HepG2 (cell line): ENCODE data around the gene NCOA5. TPM values are rescaled to one million over a fixed set of nuclear protein-coding genes. Genes with fewer than 3 reads are reported as not detected.

Source experiments
- ATAC-seq: fragments of 200-7000 bp; cut with Tn5 transposase; 3 replicates; pipeline ENCODE4 v1.9.1; 2020; ENCODE audit warnings: mild to moderate bottlenecking, moderate library complexity
- BruUV-seq: library from RNA; stranded (reverse); fragments of 400-500 nt; replicated peaks from 2 replicates; lab custom pipeline; 2021; lab: Mats Ljungman, UMichigan
- CTCF ChIA-PET: fragments of 300-600 bp; formaldehyde crosslinking; extraction: SDS; loops from one replicate; lab custom pipeline; 2021; ENCODE audit warnings: low total read pairs, inconsistent platforms, low intra/inter-chr PET ratio; lab: Yijun Ruan, JAX
- POLR2A ChIA-PET: fragments of 350-600 bp; sonication (Branson Sonifier 250); formaldehyde crosslinking; loops from one replicate; lab custom pipeline; 2020; ENCODE audit warnings: antibody characterized with exemption, inconsistent platforms; lab: Yijun Ruan, JAX
- DNase-seq: peaks from one replicate; pipeline ENCODE4 v3.0.0-alpha.2; 2015; ENCODE audit warnings: low spot score
- FAIRE-seq: peaks from 3 replicates; lab custom pipeline; 2011; peaks lifted over from hg19 to GRCh38; lab: Jason Lieb, UNC
- H2AFZ ChIP-seq: one replicate; pipeline ENCODE4 v1.6.1; 2011; ENCODE audit warnings: low read length, inconsistent platforms
- H3K27ac ChIP-seq: fragments of 300-600 bp; 3 replicates; pipeline ENCODE4 v1.8.0; 2011; ENCODE audit warnings: mixed run types, mild to moderate bottlenecking, mixed read lengths, low read length, inconsistent platforms; ENCODE audit not compliant: insufficient read depth; ENCODE audit errors: extremely low read length
- H3K27me3 ChIP-seq, 2 experiments: fragments of 200-600 bp in 1 of 2; 2 replicates in 1 of 2; 3 replicates in 1 of 2; pipeline versions ENCODE4 v1.6.0 to v1.8.0; 2011; ENCODE audit warnings: low read length in 2 of 2, mild to moderate bottlenecking in 2 of 2, moderate library complexity in 2 of 2, inconsistent platforms in 1 of 2; ENCODE audit not compliant: insufficient read depth in 2 of 2, control insufficient read depth in 1 of 2
- H3K36me3 ChIP-seq, 2 experiments: fragments of 200-600 bp in 1 of 2; replicated peaks in 1 of 2; 2 replicates in 1 of 2; 3 replicates in 1 of 2; pipeline versions ENCODE4 v1.5.1 to v1.8.0; 2011; ENCODE audit warnings: low read length in 2 of 2, inconsistent platforms in 1 of 2; ENCODE audit not compliant: insufficient read depth in 2 of 2, control insufficient read depth in 1 of 2
- H3K4me1 ChIP-seq: 2 replicates; pipeline ENCODE4 v1.5.1; 2012; ENCODE audit warnings: low read length, inconsistent platforms; ENCODE audit not compliant: insufficient read depth
- H3K4me2 ChIP-seq: 2 replicates; pipeline ENCODE4 v1.6.0; 2011; ENCODE audit warnings: low read depth, low read length, inconsistent platforms
- H3K4me3 ChIP-seq, 3 experiments: fragments of 200-600 bp in 1 of 3; sonication (generic), shearing (Covaris generic) in 1 of 3; replicated peaks in 1 of 3; 2 replicates each; pipeline ENCODE4 v1.5.1; 2011 to 2016; ENCODE audit warnings: low read length in 3 of 3, inconsistent platforms in 2 of 3, low read depth in 2 of 3, mild to moderate bottlenecking in 2 of 3, control low read depth in 1 of 3, mixed read lengths in 1 of 3; ENCODE audit not compliant: insufficient read depth in 1 of 3
- H3K79me2 ChIP-seq: one replicate; pipeline ENCODE4 v1.6.1; 2011; ENCODE audit warnings: low read length, inconsistent platforms; ENCODE audit not compliant: insufficient read depth
- H3K9ac ChIP-seq: 2 replicates; pipeline ENCODE4 v1.6.0; 2011; ENCODE audit warnings: mild to moderate bottlenecking, low read depth, low read length, inconsistent platforms; ENCODE audit not compliant: insufficient read depth
- H3K9me3 ChIP-seq: 2 replicates; pipeline ENCODE4 v1.5.1; 2012; ENCODE audit warnings: mild to moderate bottlenecking, low read length
- H4K20me1 ChIP-seq: 2 replicates; pipeline ENCODE4 v1.6.0; 2011; ENCODE audit warnings: inconsistent platforms, mild to moderate bottlenecking, low read length, moderate library complexity; ENCODE audit not compliant: insufficient read depth
- FOSL1 ChIP-seq: sonication (generic); formaldehyde crosslinking; IDR thresholded peaks from 2 replicates; pipeline ENCODE4 v1.9.0; 2021; ENCODE audit warnings: missing genetic modification reagents, borderline replicate concordance
- RFXANK ChIP-seq: IDR thresholded peaks from 2 replicates; pipeline ENCODE4 v1.6.1; 2016
- ZNF331 ChIP-seq: sonication (generic); formaldehyde crosslinking; IDR thresholded peaks from 2 replicates; pipeline ENCODE4 v1.4.0; 2020; ENCODE audit warnings: missing genetic modification reagents
- ZNF629 ChIP-seq: sonication (generic); formaldehyde crosslinking; conservative IDR thresholded peaks from 2 replicates; pipeline ENCODE4 v1.5.0; 2020; ENCODE audit warnings: missing genetic modification reagents
- ZNF7 ChIP-seq: IDR thresholded peaks from 2 replicates; pipeline ENCODE4 v1.6.1; 2016; ENCODE audit warnings: missing biosample characterization, missing genetic modification reagents
- WGBS: methylation state at CpG from one replicate; pipeline ENCODE4 v1.1.6; 2017; ENCODE audit warnings: low lambda C conversion rate; 5-methylcytosine and 5-hydroxymethylcytosine counted together
- in situ Hi-C: cut with HindIII; loops from 2 replicates; pipeline ENCODE4 v1.10.0; 2017; ENCODE audit warnings: low pct_unique_long_range_greater_than_20kb; ENCODE audit not compliant: extremely low pct_ligation_motif_present
- intact Hi-C: fragments of 100-400 bp; cut with micrococcal nuclease; formaldehyde crosslinking; loops from one replicate; pipeline ENCODE4 v1.10.0; 2022; ENCODE audit not compliant: unreplicated experiment
- polyA plus RNA-seq, 8 experiments: library from polyadenylated mRNA; depleted of rRNA in 3 of 8; stranded (reverse) in 7 of 8; unstranded in 1 of 8; fragments of >200 nt; fragmentation: Illumina TruSeq in 4 of 8; extraction: Trizol in 4 of 8; gene quantifications; 2 replicates each; pipeline versions ENCODE4 v1.2.1 to v1.2.3, GENCODE V29; 2011 to 2016; ENCODE audit warnings: low read depth in 4 of 8, missing spikeins in 1 of 8, mixed read lengths in 1 of 8; ENCODE audit not compliant: insufficient read depth in 1 of 8
- total RNA-seq, 5 experiments: library from RNA; depleted of rRNA; stranded (reverse); fragments of >200 nt; fragmentation: Illumina TruSeq; extraction: Trizol; gene quantifications; 2 replicates each; pipeline ENCODE4 v1.2.3, GENCODE V29; 2016; ENCODE audit warnings: low read depth in 1 of 5

The NCOA5 gene
- total and polyA plus RNA-seq, 2 of the 13 experiments (the other 11 are each of a cell fraction or from before 2014, with no cell fraction given), result 16.5 to 28.4 TPM

DNA sequence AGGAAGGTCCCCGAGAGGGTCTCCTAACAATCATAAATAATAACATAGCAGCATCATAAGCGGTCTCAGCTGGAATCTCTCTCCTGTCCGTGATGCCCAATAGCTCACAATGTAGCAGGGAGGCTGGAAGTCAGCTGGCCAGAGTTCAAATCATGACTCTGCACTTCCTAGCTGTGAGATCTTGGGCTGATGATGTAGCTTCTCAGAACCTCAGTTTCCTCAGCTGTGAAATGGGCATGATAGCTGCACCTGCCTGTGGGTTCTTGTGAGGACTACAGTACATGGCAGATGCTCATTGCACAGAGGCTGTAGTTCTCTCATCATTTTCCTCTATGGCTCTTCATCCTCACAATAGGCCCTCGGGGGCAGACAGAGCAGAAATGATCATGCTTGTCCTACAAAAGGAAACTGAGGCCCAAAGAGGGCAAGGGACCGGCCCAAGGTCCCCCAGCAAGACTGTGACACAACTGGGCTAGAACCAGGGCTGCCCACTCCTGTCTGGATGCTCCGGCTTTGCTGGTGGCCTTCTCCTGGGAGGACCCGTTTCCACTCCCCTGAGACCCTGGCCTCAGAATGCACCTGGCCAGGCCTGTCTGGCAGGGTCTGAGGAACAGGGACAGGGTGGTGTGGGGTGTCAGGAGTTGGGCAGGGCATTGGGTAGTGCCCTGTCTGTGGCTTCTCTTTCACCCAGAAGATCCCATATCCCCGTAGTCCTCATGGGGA, 43.0 kb downstream of the NCOA5 start:
- FAIRE-seq, result no peak

DNA sequence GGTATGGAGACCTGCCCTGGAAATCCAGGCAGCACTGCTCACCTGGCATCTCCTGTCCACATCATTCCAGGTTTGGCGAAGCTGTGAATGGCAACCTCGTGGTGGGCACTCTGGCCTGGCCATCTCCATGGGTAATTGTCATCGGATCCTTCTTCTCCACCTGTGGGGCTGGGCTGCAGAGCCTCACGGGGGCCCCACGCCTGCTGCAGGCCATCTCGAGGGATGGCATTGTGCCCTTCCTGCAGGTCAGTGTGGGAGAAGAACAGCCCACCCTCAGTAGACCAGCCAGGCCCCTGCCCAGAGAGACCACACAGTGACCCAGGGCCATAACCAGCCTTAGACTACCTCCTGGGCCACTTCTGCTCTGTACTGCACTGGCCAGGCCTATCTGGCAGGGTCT, 44.9 kb downstream of the NCOA5 start:
- in situ Hi-C loops, result no loop called here
- no peak for TF ChIP-seq FOSL1 (CRISPR knock-in tag)
- no peak for TF ChIP-seq ZNF7 (CRISPR knock-in tag)
- no TSS peak for BruUV-seq
- no peaks in the 10 kb centered on the region for H3K36me3 ChIP-seq
- no peaks in the 10 kb centered on the region for H3K9me3 ChIP-seq
- H3K4me1 ChIP-seq, result no peaks in the 10 kb centered on the region
- 11% methylated on average over 3 of the region's 6 CpGs for WGBS
- no peak for DNase-seq
- peaks cover 0 to 6% of the 10 kb centered on the region in 2 experiments; a peak in 2 of 5 replicates for H3K27me3 ChIP-seq
- no peak overlapping the region for H3K27ac ChIP-seq
- POLR2A ChIA-PET, result no interaction called here
- intact Hi-C loops, result no loop called here
- H4K20me1 ChIP-seq, result peaks cover 2% of the 10 kb centered on the region; the same call in 1 of the 2 replicates
- no peak for ATAC-seq
- H2AFZ ChIP-seq, result no peak overlapping the region
- H3K79me2 ChIP-seq, result no peaks in the 10 kb centered on the region
- CTCF ChIA-PET, result no interaction called here
- no peak overlapping the region for H3K4me3 ChIP-seq
- FAIRE-seq, result no peak
- no peak overlapping the region for H3K9ac ChIP-seq
- H3K4me2 ChIP-seq, result no peak overlapping the region

More for the DNA sequence above, 43.0 kb downstream of the NCOA5 start:
- H3K36me3 ChIP-seq, result no peaks in the 10 kb centered on the region
- in situ Hi-C loops (no loop called here), intact Hi-C loops (no loop called here)
- ChIA-PET CTCF (no interaction called here), POLR2A (no interaction called here)
- peaks cover 2% of the 10 kb centered on the region; the same call in 1 of the 2 replicates for H4K20me1 ChIP-seq
- TF ChIP-seq ZNF629 (CRISPR knock-in tag), result peak; percentile 75
- TF ChIP-seq ZNF331 (CRISPR knock-in tag), result no peak
- no peak for TF ChIP-seq RFXANK (CRISPR knock-in tag)
- H3K4me1 ChIP-seq, result peaks cover 7% of the 10 kb centered on the region; the same call in 1 of the 2 replicates
- no peaks in the 10 kb centered on the region for H3K9me3 ChIP-seq
- DNase-seq (no peak), ATAC-seq (no peak)
- H3K4me2 ChIP-seq, result no peak overlapping the region
- H2AFZ ChIP-seq, result no peak overlapping the region
- no TSS peak for BruUV-seq
- H3K27me3 ChIP-seq, result peaks cover 0 to 6% of the 10 kb centered on the region in 2 experiments; a peak in 2 of 5 replicates
- WGBS, result 2% methylated on average over 8 of the region's 8 CpGs
- no peaks in the 10 kb centered on the region for H3K79me2 ChIP-seq
- no peak overlapping the region for H3K4me3 ChIP-seq
- H3K9ac ChIP-seq, result no peak overlapping the region
- H3K27ac ChIP-seq, result no peak overlapping the region
